Glutamatergic neuron (in vitro differentiated cells): Measurements from ENCODE around the gene HRG. TPM values are rescaled to one million over a fixed set of nuclear protein-coding genes. Genes with fewer than 3 reads are reported as not detected.

ENCODE experiments used
- DNase-seq: peaks from one replicate; pipeline ENCODE4 v3.0.0; 2022
- H3K27ac Mint-ChIP-seq: one replicate; pipeline ENCODE4 v1.8.0; 2020; ENCODE audit warnings: mild to moderate bottlenecking, mixed read lengths, inconsistent platforms; ENCODE audit not compliant: unreplicated experiment
- H3K27me3 Mint-ChIP-seq: one replicate; pipeline ENCODE4 v1.8.0; 2020; ENCODE audit warnings: mild to moderate bottlenecking, moderate library complexity, mixed read lengths, inconsistent platforms; ENCODE audit not compliant: unreplicated experiment
- H3K36me3 Mint-ChIP-seq: one replicate; pipeline ENCODE4 v1.8.0; 2020; ENCODE audit warnings: mild to moderate bottlenecking, mixed read lengths, inconsistent platforms; ENCODE audit not compliant: unreplicated experiment
- H3K4me1 Mint-ChIP-seq: one replicate; pipeline ENCODE4 v1.8.0; 2020; ENCODE audit warnings: mild to moderate bottlenecking, low read depth, mixed read lengths, inconsistent platforms; ENCODE audit not compliant: unreplicated experiment
- H3K4me3 Mint-ChIP-seq: one replicate; pipeline ENCODE4 v1.8.0; 2020; ENCODE audit warnings: mild to moderate bottlenecking, mixed read lengths, inconsistent platforms; ENCODE audit not compliant: unreplicated experiment
- H3K9me3 Mint-ChIP-seq: one replicate; pipeline ENCODE4 v1.8.0; 2020; ENCODE audit warnings: mild to moderate bottlenecking, moderate library complexity, mixed read lengths, inconsistent platforms; ENCODE audit not compliant: unreplicated experiment
- total RNA-seq: library from RNA; stranded (reverse); fragmentation: NEBNext Ultra II Directional; extraction: Animal tissue kit (Norgen Biotek cat#: 25700); gene quantifications from one replicate; pipeline ENCODE4 v1.2.1, GENCODE V29; 2021; ENCODE audit not compliant: unreplicated experiment
- TF ChIP-seq, protein P1 (sequence below): fragments of 200-600 bp; sonication (generic); IDR thresholded peaks from one replicate; pipeline ENCODE4 v1.5.0; 2021; ENCODE audit not compliant: partially characterized antibody, unreplicated experiment

HRG gene
- total RNA-seq, 1 donor from 2014 or later, result not detected

DNA sequence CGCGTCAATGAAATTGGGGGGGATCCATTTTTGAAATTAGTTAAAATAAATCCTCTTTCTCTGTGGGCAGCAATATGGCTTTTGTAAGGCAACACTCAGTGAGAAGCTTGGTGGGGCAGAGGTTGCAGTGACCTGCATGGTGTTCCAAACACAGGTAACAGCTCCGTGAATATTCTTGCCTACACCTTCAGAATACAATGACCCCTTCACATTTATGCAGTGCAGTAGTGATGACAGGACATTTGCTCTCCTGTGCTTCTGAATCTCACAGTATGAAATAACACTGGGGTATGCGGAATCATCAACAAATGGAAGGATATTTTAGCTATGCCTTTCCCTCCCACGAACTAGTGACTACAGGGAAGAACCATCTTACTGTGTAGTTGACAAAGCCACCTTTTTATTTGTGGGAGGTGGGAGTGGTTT lies 46.0 kb upstream of the HRG start:
- H3K4me1 Mint-ChIP-seq, result peaks cover 1% of the 10 kb centered on the region
- H3K27me3 Mint-ChIP-seq, result peaks cover 2% of the 10 kb centered on the region
- DNase-seq, result no peak
- no peak overlapping the region for H3K4me3 Mint-ChIP-seq
- H3K36me3 Mint-ChIP-seq, result no peaks in the 10 kb centered on the region
- TF ChIP-seq, protein P1, sequence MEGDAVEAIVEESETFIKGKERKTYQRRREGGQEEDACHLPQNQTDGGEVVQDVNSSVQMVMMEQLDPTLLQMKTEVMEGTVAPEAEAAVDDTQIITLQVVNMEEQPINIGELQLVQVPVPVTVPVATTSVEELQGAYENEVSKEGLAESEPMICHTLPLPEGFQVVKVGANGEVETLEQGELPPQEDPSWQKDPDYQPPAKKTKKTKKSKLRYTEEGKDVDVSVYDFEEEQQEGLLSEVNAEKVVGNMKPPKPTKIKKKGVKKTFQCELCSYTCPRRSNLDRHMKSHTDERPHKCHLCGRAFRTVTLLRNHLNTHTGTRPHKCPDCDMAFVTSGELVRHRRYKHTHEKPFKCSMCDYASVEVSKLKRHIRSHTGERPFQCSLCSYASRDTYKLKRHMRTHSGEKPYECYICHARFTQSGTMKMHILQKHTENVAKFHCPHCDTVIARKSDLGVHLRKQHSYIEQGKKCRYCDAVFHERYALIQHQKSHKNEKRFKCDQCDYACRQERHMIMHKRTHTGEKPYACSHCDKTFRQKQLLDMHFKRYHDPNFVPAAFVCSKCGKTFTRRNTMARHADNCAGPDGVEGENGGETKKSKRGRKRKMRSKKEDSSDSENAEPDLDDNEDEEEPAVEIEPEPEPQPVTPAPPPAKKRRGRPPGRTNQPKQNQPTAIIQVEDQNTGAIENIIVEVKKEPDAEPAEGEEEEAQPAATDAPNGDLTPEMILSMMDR, result no peak
- no peak overlapping the region for H3K27ac Mint-ChIP-seq
- peaks cover 5% of the 10 kb centered on the region for H3K9me3 Mint-ChIP-seq

DNA sequence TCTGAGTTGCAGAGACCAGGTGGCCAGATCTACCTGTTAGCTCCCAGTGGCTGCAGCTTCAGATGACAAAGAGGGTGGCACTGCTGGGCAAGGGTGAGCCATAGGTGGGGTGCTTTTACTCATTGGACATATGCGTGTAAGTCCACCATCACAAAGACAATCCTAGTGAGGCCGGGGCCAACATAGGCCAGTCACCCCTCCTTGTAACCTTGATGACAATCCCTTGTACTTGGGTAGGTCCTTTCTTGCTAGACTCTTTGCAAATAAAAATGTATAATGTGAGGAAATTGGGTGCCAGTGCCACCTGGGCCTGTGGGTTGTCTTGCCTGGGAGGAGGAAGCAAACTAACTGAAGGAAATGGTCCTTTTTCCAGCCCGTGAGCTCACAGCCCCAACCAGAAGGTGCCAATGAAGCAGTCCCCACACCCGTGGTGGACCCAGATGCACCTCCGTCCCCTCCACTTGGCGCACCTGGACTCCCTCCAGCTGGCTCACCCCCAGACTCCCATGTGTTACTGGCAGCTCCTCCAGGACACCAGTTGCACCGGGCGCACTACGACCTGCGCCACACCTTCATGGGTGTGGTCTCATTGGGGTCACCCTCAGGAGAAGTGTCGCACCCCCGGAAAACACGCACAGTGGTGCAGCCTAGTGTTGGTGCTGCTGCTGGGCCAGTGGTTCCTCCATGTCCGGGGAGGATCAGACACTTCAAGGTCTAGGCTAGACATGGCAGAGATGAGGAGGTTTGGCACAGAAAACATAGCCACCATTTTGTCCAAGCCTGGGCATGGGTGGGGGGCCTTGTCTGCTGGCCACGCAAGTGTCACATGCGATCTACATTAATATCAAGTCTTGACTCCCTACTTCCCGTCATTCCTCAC lies 45.4 kb upstream of the HRG start:
- TF ChIP-seq, protein P1, result no peak
- peaks cover 5% of the 10 kb centered on the region for H3K9me3 Mint-ChIP-seq
- H3K36me3 Mint-ChIP-seq, result no peaks in the 10 kb centered on the region
- H3K4me1 Mint-ChIP-seq, result peaks cover 1% of the 10 kb centered on the region
- no peak for DNase-seq
- H3K27ac Mint-ChIP-seq, result no peak overlapping the region
- no peak overlapping the region for H3K4me3 Mint-ChIP-seq
- H3K27me3 Mint-ChIP-seq, result peaks cover 2% of the 10 kb centered on the region

DNA sequence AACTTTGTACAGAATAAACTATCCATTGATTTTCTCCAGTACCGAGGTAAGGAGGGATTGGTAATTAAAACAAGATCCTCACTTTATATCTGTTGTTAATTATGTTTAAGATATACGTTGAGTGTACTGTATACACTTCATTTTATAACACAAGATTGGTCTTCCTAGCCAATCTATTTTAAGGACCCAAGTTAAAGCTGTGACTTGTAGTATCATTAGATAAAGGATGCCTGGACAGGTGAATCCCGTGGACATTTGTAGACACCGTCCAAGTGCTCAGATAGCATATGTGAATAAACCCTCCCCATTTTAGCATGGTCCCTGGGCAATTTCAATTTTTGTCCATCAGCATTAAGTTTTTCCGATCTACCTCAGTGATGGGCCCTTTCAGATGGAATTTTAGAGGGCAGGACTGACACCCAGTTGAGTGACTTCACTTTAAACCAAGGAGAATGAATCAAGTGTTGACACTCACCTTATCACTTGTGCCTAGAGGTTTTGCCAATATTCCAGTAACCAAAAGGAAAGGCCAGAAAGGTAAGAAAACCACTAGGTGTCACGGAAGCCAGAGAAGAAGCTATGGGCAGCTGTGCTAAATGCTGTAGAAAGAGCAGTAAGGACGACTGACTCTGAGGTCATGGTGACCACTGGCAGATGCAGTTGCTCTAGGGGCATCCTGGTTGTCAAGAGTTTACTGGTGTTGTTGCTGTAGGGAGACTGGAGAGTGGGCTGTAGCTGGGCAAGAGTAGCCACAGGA lies 43.7 kb upstream of the HRG start:
- DNase-seq, result no peak
- Mint-ChIP-seq H3K9me3 (peaks cover 2% of the 10 kb centered on the region), H3K27me3 (peaks cover 2% of the 10 kb centered on the region), H3K4me1 (peaks cover 1% of the 10 kb centered on the region), H3K27ac (no peak overlapping the region), H3K4me3 (no peak overlapping the region), H3K36me3 (no peaks in the 10 kb centered on the region)
- TF ChIP-seq, protein P1, result no peak

DNA sequence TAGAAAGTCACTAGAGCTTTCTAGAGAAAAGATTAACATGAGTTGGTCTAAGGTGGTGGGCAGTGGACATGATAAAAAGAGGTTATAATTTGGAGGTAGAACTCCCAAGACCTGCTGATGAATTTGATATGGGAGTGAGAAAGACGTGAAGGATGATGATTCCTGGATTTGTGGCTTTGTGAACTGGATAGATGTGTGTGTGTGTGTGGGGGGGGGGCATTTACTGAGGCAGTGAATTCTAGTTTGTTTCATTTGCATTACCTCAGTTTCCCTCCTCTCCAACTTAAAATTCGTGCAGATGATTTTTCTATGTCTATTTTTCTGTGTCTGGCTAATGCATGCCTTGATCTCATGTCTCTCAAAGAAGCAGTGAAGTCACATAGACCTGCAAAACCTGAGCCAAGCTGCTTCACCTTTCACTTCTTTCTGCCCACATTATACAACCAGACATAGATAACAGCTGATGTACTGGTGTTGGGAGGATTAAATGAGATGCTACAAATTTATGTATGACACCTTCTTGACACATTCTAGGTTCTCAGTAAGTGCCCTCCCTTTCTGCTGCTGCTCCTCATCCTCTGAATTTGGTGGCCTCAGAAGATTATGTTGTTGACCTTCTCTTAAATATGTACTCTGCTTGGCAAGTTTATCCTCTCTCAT lies 43.0 kb upstream of the HRG start:
- Mint-ChIP-seq H3K27ac (no peak overlapping the region), H3K4me3 (no peak overlapping the region), H3K4me1 (no peaks in the 10 kb centered on the region), H3K27me3 (peaks cover 2% of the 10 kb centered on the region), H3K9me3 (no peaks in the 10 kb centered on the region), H3K36me3 (no peaks in the 10 kb centered on the region)
- TF ChIP-seq, protein P1, result no peak
- no peak for DNase-seq
